NOMO-1 (cell line): ENCODE results near the gene CAPS2.
"Not testable (repeated sequence)": the region's sequence is repeated elsewhere in the genome, so short reads cannot be mapped to it uniquely, and the experiment has no call there.

Source experiments
- DNase-seq, 2 experiments: peaks; one replicate each; lab custom pipeline; 2025; ENCODE audit not compliant: unreplicated experiment in 2 of 2; lab: John Stamatoyannopoulos, UW

CAPS2 gene

DNA sequence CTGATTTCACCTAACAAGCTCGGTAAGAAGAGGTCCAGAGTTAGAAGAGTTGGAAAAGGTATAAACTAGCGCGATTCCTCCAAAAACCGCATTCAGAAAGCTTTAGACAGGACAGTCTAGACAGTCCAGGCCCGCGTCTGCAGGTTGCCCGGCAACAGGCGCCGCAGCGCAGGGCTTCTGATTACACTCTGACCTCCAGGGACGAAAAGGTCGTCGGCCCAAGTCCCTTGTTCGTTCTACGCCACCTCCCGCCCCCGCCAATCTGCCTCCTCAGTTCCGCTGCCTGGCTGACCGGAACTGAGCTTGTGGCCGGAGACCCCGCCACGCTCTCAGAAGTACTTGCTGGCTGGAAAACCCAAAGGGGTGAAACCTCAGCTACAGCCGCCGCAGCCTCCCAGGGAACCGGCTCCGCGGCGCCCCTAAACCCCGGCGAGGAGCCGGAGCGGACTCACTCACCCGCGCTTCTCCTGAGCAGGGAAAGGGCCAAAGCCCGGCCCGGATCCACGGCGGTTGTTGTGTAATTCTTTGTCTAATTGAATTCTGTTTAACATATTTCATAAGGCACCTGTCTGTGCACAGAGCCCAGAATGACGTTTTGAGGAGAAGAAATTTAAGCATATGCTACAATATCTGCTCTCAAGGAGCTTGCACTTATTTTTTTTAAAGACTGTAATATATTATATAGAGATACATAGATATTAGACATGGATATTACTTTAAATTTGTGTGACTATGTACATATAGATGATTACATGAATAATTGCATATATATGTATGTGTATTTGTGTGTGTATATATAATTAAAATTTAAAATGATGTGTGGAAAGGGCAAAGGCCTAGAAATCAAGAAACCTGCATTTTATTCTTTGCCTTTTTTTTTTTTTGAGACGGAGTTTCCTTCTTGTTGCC, at the start of gene CAPS2:
TSS of gene CAPS2 (minus strand) at position 407 of the 909 bp plus-strand sequence. CDS start 3,826 bp downstream, outside the sequence.
- DNase-seq: peak; percentile 79 to 80

DNA sequence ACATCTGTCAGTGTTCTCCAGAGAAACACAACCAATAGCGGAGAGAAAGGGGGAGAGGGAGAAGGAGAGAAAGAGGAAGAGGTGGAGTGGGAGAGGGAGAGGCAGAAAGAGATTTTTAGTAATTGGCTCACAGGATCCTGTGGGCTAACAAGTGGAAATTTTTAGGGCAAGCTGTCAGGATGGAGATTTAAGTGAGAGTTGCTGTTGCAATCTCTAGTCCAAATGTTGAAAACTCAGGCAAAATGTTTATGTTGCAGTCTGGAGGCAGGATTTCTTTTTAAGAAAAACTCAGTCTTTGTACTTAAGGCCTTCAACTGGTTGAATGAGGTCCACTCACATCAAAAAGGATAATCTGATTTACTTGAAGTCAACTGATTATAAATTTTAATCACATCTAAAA, 48.2 kb upstream of the CAPS2 start:
- DNase-seq: peak in 1 of 2 experiments; percentile 4

DNA sequence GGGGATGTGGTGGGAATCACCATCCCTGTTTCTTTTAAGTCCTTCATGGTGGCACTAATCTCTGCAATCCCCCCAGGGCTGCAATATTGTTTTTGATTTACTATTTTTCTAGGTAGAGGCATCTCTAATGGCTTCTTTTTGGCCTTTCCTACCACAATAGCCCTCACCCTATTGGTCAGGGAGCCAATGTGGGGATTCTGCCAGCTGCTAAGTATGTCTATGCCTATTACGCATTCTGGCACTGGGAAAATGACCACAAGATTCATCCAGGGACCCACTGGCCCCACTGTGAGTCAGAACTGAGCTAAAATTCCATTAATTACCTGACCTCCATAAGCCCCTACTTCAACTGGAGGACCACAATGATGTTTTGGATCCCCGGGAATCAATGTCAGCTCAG, 44.8 kb upstream of the CAPS2 start:
- DNase-seq: no peak

GRCh38 chr12:75366629-75367028, 36.5 kb upstream of the CAPS2 start:
- no peak for DNase-seq

- DNase-seq: peak; percentile 73 to 76
Observed at GRCh38 chr12:75364919-75365318, 34.8 kb upstream of the CAPS2 start.

DNA sequence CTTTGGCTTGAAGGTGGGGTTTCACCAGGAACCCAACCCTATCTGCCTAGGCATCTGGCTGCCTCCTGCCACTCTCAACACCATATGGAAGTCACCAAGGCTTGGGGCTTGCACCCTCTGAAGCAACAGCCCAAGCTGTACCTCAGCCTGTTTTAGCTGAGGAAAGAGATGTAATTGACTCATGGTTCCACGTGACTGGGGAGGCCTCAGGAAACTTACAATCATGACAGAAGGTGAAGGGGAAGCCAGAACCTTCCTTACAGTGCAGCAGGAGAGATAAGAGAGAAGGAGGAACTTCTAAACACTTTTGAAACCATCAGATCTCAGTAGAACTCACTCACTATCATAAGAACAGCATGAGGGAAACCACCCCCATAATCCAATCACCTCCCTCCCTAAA, 31.3 kb upstream of the CAPS2 start:
- DNase-seq: no peak

DNA sequence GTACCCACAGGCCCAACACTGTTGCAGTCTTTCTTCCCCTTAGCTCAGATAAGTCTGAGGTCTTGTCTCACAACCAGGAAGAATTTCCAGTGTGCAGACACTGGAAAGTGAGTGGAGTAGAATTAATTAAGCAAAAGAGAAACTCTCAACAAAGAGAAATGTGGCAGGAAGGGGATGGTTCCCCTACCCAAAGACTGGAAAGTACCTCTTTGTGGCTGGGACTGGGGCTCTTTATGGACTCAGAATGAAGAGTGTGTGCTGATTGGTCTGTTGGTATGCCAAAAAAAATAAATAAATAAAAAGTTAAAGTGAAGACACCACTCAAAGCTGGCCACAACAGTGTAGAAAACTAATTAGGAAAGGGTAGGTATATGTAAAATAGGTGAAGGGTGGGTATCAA, 30.8 kb upstream of the CAPS2 start:
- no peak for DNase-seq

DNA sequence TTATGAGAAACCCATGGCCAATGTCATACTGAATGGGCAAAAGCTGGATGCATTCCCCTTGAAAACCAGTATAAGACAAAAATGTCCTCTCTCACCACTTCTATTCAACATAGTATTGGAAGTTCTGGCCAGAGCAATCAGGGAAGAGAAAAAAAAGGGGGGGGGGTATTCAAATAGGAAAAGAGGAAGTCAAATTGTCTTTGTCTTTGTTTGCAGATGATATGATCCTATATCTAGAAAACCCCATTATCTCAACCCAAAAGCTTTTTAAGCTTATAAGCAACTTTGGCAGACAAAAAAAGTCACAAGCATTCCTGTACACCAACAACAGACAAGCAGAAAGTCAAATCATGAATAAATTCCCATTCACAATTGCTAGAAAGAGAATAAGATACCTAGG, 23.9 kb upstream of the CAPS2 start:
- DNase-seq: no peak

GRCh38 chr12:75350413-75350812, 20.3 kb upstream of the CAPS2 start:
- DNase-seq: no peak

- DNase-seq: no peak
Observed at GRCh38 chr12:75349946-75350345, 19.8 kb upstream of the CAPS2 start.

GRCh38 chr12:75346215-75346614, 16.1 kb upstream of the CAPS2 start:
- DNase-seq: not testable (repeated sequence)

DNA sequence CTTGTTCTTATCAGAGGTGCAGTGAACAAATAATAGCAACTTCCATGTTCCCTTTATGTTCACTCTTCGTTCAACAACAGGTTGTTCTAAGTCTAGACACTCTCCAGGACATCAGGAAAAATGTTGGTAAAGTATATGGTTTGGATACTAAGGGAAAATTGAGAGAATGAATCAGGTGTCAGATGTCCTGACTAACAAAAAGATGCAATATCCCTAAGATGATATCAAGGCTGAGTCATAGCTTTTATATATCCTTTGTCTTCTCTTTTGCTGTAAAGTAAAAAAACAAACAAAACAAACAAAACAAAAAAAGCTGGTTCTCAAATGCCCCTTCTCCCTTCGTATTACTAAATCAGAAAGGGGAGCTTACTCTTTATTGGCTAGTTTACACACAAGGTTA, 15.4 kb upstream of the CAPS2 start:
- DNase-seq: no peak

- DNase-seq: no peak
Observed at GRCh38 chr12:75341873-75342272, 11.7 kb upstream of the CAPS2 start.

GRCh38 chr12:75337905-75338304, 7.8 kb upstream of the CAPS2 start:
- DNase-seq: no peak

- peak; percentile 34 to 83 for DNase-seq
Observed at GRCh38 chr12:75334384-75335030, 4.4 kb upstream of the CAPS2 start, which contains the start of gene GLIPR1L1. TSS of gene GLIPR1L1 (plus strand) at chr12:75334670. CDS start at chr12:75334729, 59 bp downstream.

- DNase-seq: no peak
Observed at GRCh38 chr12:75327642-75328041, 2.5 kb downstream of the CAPS2 start.

DNA sequence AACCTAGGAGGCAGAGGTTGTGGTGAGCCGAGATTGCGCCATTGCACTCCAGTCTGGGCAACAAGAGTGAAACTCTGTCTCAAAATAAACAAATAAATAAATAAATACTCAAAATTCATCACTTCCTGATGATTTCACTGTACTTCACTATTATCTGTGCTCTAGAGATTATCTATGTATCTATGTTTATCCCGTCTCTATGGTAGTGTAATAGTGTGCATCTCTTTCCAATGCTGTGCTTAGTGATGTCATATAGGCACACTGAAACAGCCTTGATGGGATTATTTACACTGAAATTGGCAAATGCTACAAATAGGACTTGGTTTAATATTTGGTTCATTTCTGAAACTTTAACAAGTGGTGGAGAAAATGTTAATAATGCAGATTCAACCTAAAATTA, 6.5 kb downstream of the CAPS2 start:
- no peak for DNase-seq

- no peak for DNase-seq
Observed at GRCh38 chr12:75322464-75322863, 7.7 kb downstream of the CAPS2 start.

GRCh38 chr12:75317784-75318183, 12.3 kb downstream of the CAPS2 start:
- DNase-seq: no peak

GRCh38 chr12:75315518-75315917, 14.6 kb downstream of the CAPS2 start:
- no peak for DNase-seq

- DNase-seq: no peak
Observed at GRCh38 chr12:75311369-75311768, 18.8 kb downstream of the CAPS2 start.

- DNase-seq: no peak
Observed at GRCh38 chr12:75308279-75308678, 21.8 kb downstream of the CAPS2 start.
